Effector memory CD8-positive, alpha-beta T cell (primary cell): ENCODE data around the gene TFEB.
A peak's percentile ranks its signal among the peaks of the same experiment; 100 is the strongest.

ENCODE experiments used
- ATAC-seq: fragments of 150-1000 bp; cut with Tn5 transposase; replicated peaks from 2 replicates; pipeline ENCODE4 v1.10.0; 2021; ENCODE audit warnings: mild to moderate bottlenecking, moderate library complexity
- DNase-seq, 3 experiments: peaks; one replicate each; pipeline ENCODE4 v3.0.0; 2021
- H3K27ac Mint-ChIP-seq, 2 donors: one replicate each; pipeline ENCODE4 v1.8.0; 2022; ENCODE audit warnings: mild to moderate bottlenecking in 2 of 2, mixed read lengths in 2 of 2, moderate library complexity in 2 of 2
- H3K27me3 Mint-ChIP-seq, 2 donors: one replicate each; pipeline ENCODE4 v1.8.0; 2022; ENCODE audit warnings: mixed read lengths in 2 of 2
- H3K36me3 Mint-ChIP-seq: one replicate; pipeline ENCODE4 v1.8.0; 2022; ENCODE audit warnings: mild to moderate bottlenecking, moderate library complexity, mixed read lengths; ENCODE audit not compliant: insufficient read depth
- H3K4me1 Mint-ChIP-seq, 2 donors: one replicate each; pipeline ENCODE4 v1.8.0; 2022; ENCODE audit warnings: low read depth in 2 of 2, mixed read lengths in 2 of 2
- H3K4me3 Mint-ChIP-seq, 2 donors: one replicate each; pipeline ENCODE4 v1.8.0; 2022; ENCODE audit warnings: mild to moderate bottlenecking in 2 of 2, mixed read lengths in 2 of 2, moderate library complexity in 2 of 2
- H3K9me3 Mint-ChIP-seq, 2 donors: one replicate each; pipeline ENCODE4 v1.8.0; 2022; ENCODE audit warnings: mixed read lengths in 2 of 2

TFEB gene

GRCh38 chr6:41659935-41660334 lies 75.5 kb downstream of the TFEB start:
- H3K27me3 Mint-ChIP-seq, result peaks cover 68 to 98% of the 10 kb centered on the region in 2 donors
- no peaks in the 10 kb centered on the region for H3K9me3 Mint-ChIP-seq
- no peak for DNase-seq
- H3K27ac Mint-ChIP-seq, result no peak overlapping the region
- H3K4me3 Mint-ChIP-seq, result no peak overlapping the region
- H3K4me1 Mint-ChIP-seq, result no peaks in the 10 kb centered on the region
- H3K36me3 Mint-ChIP-seq, result no peaks in the 10 kb centered on the region
- ATAC-seq, result no peak

DNA sequence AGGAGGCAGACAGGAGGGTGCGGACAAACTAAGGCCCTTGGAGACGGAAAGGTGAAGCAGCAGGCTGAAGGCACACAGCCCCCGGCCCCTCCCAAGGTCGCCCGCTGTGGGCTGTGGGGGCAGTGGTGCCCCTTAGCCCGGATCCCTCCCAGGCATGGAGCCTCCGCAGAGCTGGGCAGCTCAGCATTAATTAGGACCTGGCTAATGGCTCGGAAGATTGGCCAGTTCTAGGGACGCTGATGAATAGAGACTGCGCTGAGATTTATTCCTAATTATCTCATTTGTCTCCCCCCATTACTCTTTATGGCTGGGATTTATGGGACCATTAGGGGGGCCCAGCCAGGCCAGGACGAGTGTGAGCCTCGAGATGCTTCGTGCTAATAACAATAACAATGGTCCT lies 76.8 kb downstream of the TFEB start:
- no peak overlapping the region for H3K4me3 Mint-ChIP-seq
- H3K36me3 Mint-ChIP-seq, result no peaks in the 10 kb centered on the region
- DNase-seq, result no peak
- peaks cover 75 to 95% of the 10 kb centered on the region in 2 donors for H3K27me3 Mint-ChIP-seq
- H3K9me3 Mint-ChIP-seq, result no peaks in the 10 kb centered on the region
- H3K27ac Mint-ChIP-seq, result no peak overlapping the region
- ATAC-seq, result no peak
- H3K4me1 Mint-ChIP-seq, result no peaks in the 10 kb centered on the region

GRCh38 chr6:41657131-41658094 lies 78.0 kb downstream of the TFEB start:
- Mint-ChIP-seq H3K27me3 (peaks cover 68 to 85% of the 10 kb centered on the region in 2 donors), H3K4me3 (no peak overlapping the region), H3K27ac (no peak overlapping the region), H3K36me3 (no peaks in the 10 kb centered on the region), H3K9me3 (no peaks in the 10 kb centered on the region), H3K4me1 (no peaks in the 10 kb centered on the region)
- DNase-seq (no peak), ATAC-seq (no peak)

- Mint-ChIP-seq H3K9me3 (no peaks in the 10 kb centered on the region), H3K4me1 (peaks cover 0 to 4% of the 10 kb centered on the region in 2 donors), H3K27ac (no peak overlapping the region), H3K36me3 (peaks cover 3% of the 10 kb centered on the region), H3K4me3 (no peak overlapping the region), H3K27me3 (peaks cover 64 to 85% of the 10 kb centered on the region in 2 donors)
- DNase-seq (no peak), ATAC-seq (no peak)
Measured at GRCh38 chr6:41656002-41656691, 79.3 kb downstream of the TFEB start.

DNA sequence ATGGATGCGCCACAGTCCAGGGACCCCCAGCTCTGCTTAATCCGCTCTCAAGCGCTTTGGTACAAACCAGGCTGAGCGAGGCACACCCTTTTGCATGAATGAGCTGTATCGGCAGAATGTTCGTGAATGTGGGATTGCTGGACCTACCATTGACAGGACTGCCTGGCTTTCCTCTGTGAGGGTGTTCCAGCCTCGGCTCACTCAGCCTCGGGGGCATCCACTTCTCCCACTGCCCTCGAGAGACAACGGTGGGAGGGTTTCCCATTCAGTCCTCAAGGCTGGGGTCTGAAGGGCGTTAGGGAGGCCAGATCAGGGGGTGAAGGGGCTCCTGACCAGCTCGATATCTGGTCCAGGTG lies 79.8 kb downstream of the TFEB start:
- Mint-ChIP-seq H3K36me3 (peaks cover 3% of the 10 kb centered on the region), H3K4me1 (peaks cover 0 to 4% of the 10 kb centered on the region in 2 donors), H3K4me3 (no peak overlapping the region), H3K27ac (no peak overlapping the region), H3K27me3 (peaks cover 60 to 84% of the 10 kb centered on the region in 2 donors), H3K9me3 (no peaks in the 10 kb centered on the region)
- DNase-seq, result no peak
- ATAC-seq, result no peak

- peaks cover 0 to 4% of the 10 kb centered on the region in 2 donors for H3K4me1 Mint-ChIP-seq
Measured at GRCh38 chr6:41655176-41655575, 80.2 kb downstream of the TFEB start.

DNA sequence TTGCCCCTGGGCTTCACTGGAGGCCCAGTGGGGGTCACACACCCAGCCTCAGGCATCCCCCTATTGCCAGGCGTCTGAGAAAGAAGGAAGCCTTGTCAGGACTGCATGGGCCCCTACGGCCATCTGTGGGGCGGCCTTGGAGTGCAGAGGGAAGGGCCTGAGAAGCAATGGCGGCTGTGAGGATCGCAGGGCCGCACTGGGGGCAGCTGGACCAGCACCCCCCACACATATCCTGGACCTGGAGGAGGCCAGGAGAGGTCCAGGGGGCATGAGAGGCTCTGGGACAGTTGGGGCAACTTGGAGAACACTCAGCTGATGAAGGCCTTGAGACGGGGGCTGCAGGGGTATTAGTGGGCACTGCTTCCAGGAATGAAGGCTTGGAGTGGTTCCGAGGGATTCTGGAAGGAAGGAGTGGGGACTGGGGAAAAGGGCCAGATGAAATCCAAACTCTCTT lies 80.7 kb downstream of the TFEB start:
- no peaks in the 10 kb centered on the region for H3K9me3 Mint-ChIP-seq
- peaks cover 56 to 77% of the 10 kb centered on the region in 2 donors for H3K27me3 Mint-ChIP-seq
- H3K27ac Mint-ChIP-seq, result no peak overlapping the region
- DNase-seq (no peak), ATAC-seq (no peak)
- H3K36me3 Mint-ChIP-seq, result peaks cover 3% of the 10 kb centered on the region
- H3K4me1 Mint-ChIP-seq, result peaks cover 0 to 4% of the 10 kb centered on the region in 2 donors
- no peak overlapping the region for H3K4me3 Mint-ChIP-seq

More at GRCh38 chr6:41655176-41655575, 80.2 kb downstream of the TFEB start:
- H3K36me3 Mint-ChIP-seq, result peaks cover 3% of the 10 kb centered on the region
- no peak overlapping the region for H3K4me3 Mint-ChIP-seq
- peaks cover 56 to 80% of the 10 kb centered on the region in 2 donors for H3K27me3 Mint-ChIP-seq
- no peak overlapping the region for H3K27ac Mint-ChIP-seq
- H3K9me3 Mint-ChIP-seq, result no peaks in the 10 kb centered on the region
- ATAC-seq (no peak), DNase-seq (no peak)

DNA sequence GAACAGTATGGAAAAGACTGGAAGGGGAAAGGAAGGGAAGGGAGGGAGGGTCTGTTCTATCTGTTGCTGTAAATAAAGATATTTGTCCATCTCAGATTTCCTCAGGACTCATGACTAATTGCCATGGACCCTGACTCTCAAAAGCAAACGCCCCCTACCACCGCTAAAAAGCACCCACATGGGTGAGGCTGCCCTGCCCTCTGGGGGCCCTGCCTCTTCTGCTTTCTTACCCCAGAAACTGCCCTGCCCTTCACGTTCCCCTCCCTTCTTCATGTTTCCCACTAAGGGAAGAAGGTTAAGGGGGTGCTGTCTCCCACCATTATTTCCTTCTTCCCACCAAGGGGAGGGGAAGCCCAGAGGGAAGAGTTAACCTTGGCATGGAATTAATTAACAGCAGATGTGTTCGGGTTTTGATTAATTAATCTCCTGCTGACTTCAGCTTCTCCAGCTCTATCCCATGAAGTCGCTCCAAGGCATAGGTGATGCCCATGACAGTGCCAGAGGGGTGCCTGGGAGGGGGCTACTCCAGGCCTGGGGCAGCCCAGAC lies 81.2 kb downstream of the TFEB start:
- H3K27ac Mint-ChIP-seq, result no peak overlapping the region
- peaks cover 3% of the 10 kb centered on the region for H3K36me3 Mint-ChIP-seq
- no peak overlapping the region for H3K4me3 Mint-ChIP-seq
- ATAC-seq (no peak), DNase-seq (no peak)
- no peaks in the 10 kb centered on the region for H3K9me3 Mint-ChIP-seq
- peaks cover 55 to 77% of the 10 kb centered on the region in 2 donors for H3K27me3 Mint-ChIP-seq
- peaks cover 0 to 4% of the 10 kb centered on the region in 2 donors for H3K4me1 Mint-ChIP-seq

DNA sequence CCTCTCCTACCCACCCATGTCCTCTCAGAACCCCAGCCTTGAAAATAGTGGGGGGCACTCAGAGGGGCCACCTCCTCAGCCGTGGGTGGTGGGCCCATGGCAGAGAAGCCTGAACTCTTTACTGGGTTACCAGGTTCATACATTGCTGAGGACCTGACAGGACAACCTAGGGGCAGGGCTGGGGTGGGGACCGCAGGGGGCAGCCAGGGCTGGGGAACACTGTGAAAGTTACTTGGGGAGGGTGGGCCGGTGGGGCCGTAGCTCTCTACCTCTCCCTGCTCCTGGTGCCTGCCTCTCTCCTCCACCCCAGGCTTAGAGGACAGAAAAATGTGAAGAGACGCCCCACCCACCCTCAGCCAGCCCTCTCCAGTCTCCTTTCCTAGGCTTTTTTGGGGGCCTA lies 81.7 kb downstream of the TFEB start:
- DNase-seq (no peak), ATAC-seq (no peak)
- H3K36me3 Mint-ChIP-seq, result peaks cover 3% of the 10 kb centered on the region
- H3K4me1 Mint-ChIP-seq, result peaks cover 0 to 4% of the 10 kb centered on the region in 2 donors
- no peak overlapping the region for H3K4me3 Mint-ChIP-seq
- no peaks in the 10 kb centered on the region for H3K9me3 Mint-ChIP-seq
- peaks cover 49 to 77% of the 10 kb centered on the region in 2 donors for H3K27me3 Mint-ChIP-seq
- no peak overlapping the region for H3K27ac Mint-ChIP-seq

DNA sequence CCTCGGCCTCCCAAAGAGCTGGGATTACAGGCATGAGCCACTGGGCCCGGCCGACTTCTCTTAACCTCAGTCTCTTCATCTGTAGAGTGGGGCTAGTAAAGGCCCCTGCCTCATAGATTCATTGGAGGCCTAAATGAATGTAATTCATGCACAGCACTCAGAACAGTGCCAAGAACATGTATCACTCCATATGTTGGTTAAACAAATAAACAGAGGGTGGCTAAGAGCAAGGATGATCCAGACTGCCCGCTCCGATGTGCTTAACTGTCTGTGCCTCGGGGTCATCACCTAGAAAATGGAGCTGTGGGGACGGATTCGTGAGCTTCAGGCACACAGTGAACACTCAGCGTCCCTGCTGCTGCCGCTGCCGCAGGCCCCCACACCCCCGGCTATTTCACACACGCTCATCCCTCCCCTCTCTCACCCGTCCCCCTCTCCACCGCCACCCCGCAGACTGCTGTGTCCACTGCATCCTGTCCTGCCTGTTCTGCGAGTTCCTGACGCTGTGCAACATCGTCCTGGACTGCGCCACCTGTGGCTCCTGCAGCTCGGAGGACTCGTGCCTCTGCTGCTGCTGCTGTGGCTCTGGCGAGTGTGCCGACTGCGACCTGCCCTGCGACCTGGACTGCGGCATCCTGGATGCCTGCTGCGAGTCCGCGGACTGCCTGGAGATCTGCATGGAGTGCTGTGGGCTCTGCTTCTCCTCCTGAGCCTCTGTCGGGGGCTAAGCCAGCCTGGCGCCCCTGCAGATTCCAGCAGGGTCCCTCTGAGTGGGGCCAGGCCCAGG lies 82.3 kb downstream of the TFEB start:
- Mint-ChIP-seq H3K27me3 (peaks cover 48 to 77% of the 10 kb centered on the region in 2 donors), H3K4me1 (peaks cover 0 to 4% of the 10 kb centered on the region in 2 donors), H3K4me3 (no peak overlapping the region), H3K36me3 (peaks cover 3% of the 10 kb centered on the region), H3K27ac (no peak overlapping the region), H3K9me3 (no peaks in the 10 kb centered on the region)
- DNase-seq (no peak), ATAC-seq (no peak)

DNA sequence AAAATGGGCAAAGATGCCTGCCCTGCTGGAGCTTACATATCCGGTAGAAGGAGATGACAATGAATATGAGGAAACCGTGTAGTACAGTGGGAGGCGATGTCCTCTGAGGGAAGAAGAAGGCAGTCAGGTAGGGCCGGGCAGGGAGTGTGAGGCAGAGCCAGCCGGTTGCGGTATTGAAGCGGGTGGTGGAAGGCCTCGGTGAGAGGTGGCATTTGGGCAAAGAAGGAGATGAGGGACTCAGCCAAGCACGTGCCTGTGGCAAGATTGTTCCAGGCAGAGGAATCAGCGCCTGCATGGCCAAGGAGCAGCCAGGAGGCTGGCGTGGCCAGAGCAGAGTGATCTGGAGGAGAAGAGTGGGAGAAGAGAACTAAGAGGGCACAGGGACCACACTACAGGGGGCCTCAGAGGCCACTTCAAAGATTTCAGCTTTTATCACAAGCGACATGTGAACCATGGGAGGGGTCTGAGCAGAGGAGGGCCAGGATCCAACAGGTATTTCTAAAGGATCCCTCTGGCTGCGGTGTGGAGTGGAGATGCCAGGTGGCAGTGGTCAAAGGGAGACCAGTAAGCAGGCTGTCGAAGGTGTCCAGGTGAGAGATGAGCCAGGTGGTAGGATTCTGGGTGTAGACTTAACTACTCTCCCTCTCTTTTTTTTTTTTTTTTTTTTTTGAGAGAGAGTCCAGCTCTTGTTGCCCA lies 83.3 kb downstream of the TFEB start:
- Mint-ChIP-seq H3K36me3 (peaks cover 3% of the 10 kb centered on the region), H3K27ac (peak overlapping the region in 1 of 2 donors; percentile 33), H3K4me1 (peaks cover 0 to 4% of the 10 kb centered on the region in 2 donors), H3K4me3 (no peak overlapping the region), H3K9me3 (no peaks in the 10 kb centered on the region), H3K27me3 (peaks cover 40 to 77% of the 10 kb centered on the region in 2 donors)
- ATAC-seq (no peak), DNase-seq (no peak)

- Mint-ChIP-seq H3K36me3 (peaks cover 3% of the 10 kb centered on the region), H3K9me3 (no peaks in the 10 kb centered on the region), H3K4me3 (no peak overlapping the region), H3K27ac (peak overlapping the region in 1 of 2 donors; percentile 33), H3K4me1 (peaks cover 0 to 4% of the 10 kb centered on the region in 2 donors), H3K27me3 (peaks cover 36 to 77% of the 10 kb centered on the region in 2 donors)
- no peak for DNase-seq
- ATAC-seq, result no peak
Measured at GRCh38 chr6:41651246-41651961, 84.0 kb downstream of the TFEB start.
